Suppressor macrophage (primary cell): ENCODE data around the gene ZNF189.
"Not testable (repeated sequence)": the region's sequence is repeated elsewhere in the genome, so short reads cannot be mapped to it uniquely, and the experiment has no call there.

Experiments
- DNase-seq, 4 experiments: peaks; one replicate each; pipeline ENCODE4 v3.0.0-alpha.2; 2020 to 2022

Gene ZNF189

DNA sequence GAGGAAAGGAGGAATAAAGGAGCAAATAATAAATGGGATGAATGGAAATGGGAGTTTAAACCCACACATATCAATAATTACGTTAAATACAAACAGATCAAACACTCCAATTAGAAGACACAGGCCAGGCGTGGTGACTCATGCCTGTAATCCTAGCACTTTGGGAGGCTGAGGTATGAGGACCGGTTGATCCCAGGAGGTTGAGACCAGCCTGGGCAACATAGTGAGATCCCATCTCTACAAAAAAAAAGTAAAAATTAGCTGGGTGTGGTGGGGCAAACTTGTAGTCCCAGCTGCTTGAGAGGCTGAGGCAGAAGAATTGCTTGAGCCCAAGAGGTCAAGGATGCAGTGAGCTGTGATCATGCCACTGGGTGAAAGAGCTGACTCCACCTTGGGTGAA, 17.5 kb upstream of the ZNF189 start:
- DNase-seq = no peak

DNA sequence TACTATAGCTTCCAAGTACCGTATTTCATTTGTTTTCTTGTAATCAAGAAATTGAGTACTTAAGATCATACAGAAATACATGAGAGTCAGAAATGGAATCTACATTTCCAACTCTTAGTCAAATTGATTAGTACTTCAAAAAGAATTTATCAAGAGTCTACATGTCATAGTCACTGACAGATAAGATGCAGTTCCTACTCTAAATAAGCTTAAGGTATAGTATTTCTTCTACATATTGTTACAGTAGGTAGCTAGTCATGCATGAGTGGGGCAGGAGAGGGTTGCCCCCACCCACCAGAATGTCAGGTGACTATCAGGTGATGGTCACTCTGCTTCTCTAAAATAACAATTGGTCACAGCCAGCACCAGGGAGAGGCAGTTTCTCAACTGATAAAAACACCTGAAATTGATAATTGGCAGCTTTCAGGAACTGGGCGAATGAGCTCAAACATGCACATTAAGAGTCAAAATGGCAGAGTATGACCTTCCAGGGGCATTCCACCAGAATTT, 16.8 kb upstream of the ZNF189 start:
- DNase-seq = no peak

DNA sequence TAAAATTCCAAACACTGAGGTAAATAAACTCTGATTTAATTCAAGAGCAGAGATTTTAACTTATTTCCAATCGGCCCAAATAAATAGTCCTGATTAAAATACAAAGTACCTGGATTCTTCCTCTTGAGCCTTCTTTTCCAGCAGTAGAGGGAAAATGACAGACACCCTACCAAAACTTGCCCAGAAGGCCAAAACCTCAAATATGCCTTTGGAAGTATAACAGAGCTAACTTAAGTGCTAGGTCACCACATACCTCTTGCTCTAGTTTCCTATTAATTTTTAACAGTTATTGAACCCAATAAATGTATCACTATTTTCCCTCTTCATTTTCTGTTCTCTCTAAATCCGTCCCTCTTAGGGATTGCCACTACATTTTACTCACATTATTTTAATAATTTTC, 15.3 kb upstream of the ZNF189 start:
- no peak for DNase-seq

DNA sequence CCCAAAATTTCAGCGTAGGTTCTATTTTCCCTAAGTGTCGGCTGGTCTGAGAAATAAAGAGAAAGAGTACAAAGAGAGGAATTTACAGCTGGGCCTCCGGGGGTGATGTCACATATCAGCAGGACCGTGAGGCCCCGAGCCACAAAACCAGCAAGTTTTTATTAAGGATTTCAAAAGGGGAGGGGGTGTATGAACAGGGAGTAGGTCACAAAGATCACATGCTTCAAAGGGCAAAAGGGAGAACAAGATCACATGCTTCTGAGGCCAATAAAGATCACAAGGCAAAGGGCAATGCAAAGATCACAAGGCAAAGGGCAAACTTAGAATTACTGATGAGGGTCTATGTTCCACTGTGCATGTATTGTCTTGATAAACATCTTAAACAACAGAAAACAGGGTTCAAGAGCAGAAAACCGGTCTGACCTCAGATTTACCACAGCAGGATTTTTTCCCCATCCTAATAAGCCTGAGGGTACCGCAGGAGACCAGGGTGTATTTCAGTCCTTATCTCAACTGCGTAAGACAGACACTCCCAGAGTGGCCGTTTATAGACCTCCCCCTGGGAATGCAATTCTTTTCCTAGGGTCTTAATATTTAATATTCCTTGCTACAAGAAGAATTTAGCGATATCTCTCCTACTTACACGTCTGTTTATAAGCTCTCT, 13.6 kb upstream of the ZNF189 start, which contains the start of gene BAAT:
Gene BAAT (minus strand): TSS at position 134 of the 664 bp plus-strand sequence. CDS start 13,602 bp downstream, outside the sequence.
- not testable (repeated sequence) for DNase-seq

DNA sequence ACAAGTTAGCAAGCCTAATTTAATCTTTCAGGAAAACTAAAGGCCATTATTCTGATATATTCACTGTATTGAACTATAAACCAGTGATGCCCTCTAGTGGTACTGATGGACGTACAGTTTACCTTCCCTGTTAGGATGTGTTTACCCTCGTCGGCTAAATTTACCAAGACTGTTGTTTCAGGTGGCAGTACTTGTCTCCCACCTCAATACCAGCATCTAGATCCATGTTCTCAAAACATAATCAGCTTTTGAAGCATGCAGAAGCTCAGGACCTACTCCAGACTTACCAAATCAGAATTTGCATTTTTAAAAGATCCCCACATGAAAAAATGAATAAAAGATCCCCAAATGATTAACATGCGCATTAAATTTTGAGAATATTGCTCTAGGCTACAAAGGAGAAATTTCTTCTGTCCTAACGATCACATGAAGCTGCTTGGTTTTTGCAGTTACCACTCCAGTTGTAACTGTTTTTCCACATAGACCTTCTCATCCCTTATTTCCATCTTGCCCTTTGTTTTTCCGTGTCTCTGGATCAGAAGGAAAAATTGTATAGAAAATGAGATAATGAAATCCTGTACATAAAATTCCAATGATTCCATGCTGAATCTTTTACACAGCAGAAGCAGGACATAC, 10.7 kb upstream of the ZNF189 start:
- DNase-seq = peak; percentile 8 to 44 (median 20)

DNA sequence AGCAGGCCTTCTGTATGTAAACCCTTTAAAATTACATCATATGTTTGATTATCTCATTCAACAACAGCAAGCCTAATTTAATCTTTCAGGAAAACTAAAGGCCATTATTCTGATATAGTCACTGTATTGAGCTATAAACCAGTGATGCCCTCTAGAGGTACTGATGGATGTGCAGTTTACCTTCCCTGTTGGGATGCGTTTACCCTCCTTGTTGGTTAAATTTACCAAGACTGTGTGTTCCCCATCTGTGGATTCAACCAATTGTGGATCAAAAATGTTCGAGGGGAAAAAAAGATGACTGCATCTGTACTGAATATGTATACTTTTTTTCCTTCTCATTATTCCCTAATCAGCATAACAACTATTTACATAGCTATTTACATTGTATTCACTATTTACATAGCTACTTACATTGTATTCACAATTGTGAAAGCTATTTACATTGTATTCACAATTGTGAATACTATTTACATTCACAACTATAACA, 10.1 kb upstream of the ZNF189 start:
- no peak for DNase-seq

DNA sequence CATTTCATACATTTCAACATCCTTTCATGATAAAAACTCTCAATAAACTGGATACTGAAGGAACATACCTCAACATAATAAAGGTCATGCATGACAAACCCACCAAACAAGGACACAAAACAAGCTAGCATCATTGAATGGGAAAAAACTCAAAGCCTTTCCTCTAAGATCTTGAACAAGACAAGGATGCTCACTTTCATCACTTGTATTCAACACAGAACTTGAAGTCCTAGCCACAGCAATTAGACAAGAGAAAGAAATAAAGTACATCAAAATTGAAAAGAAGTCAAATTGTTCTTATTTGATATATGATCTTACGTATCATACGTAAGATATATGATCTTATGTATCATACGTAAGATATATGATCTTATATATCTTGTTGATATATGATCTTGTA, 5.5 kb upstream of the ZNF189 start:
- no peak for DNase-seq

DNA sequence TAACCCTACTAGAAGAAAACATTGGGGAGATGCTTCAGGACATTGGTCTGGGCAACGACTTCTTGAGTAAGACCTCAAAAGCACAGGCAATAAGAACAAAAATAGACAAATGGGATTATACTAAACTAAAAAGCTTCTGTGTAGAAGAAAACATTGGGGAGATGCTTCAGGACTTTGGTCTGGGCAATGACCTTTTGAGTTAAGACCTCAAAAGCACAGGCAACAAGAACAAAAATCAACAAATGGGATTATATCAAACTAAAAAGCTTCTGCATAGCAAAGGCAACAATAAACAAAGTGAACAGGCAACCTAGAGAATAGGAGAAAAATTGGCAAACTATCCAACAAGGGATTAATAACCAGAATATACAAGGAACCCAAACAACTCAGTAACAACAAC, 4.0 kb upstream of the ZNF189 start:
- no peak for DNase-seq

DNA sequence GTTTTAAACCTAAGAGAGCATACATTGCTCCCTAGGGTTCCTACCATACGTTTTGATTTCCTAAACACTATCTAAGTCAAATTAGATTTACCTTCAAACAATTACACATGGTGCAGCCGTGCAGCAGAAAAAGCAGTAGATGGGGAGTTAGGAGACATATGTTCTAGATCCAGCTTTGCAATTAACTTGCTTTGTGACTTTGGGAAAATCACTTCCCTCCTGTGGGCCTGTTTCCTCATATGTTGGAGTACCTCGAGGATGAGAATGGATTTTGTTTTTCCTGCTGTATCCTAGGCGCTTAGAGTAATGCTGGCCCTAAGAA, 944 bp upstream of the ZNF189 start:
- DNase-seq = peak; percentile 11 to 29 (median 22)

DNA sequence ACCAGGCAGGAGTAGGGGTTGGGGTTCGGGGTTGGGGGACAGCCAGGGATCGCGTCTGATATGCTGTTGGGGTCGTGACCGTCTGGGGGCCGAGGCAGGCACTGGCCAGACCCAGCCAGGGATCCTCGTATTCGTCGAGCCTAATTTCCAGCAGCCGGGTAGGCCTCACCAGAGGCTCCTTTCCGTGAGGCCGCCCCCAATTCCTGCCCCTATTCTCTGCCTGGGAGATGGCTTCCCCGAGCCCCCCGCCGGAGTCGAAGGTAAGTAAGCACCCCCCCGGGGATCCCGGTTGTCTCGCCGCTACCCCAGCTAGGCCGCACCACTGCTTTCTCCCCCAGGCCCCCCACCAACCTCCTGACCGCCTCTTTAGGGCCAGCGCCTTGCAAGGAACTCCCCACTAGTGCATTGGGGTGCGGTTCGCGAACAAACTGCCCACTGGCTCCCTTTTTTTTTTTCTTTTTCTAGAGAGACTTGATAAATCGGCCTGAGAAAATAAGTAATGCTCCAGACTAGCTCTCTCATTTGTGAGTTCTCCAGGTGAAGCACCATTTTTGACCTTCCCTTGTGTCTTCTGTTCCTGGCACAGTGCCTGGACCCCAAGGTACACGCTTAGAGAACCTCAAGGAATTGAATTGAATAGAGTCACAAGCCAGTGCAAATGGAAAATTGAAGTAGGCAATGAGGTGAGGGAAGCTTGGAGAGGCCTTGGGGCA, 435 bp downstream of the ZNF189 start:
- DNase-seq = peak in 1 of 4 experiments; percentile 10

DNA sequence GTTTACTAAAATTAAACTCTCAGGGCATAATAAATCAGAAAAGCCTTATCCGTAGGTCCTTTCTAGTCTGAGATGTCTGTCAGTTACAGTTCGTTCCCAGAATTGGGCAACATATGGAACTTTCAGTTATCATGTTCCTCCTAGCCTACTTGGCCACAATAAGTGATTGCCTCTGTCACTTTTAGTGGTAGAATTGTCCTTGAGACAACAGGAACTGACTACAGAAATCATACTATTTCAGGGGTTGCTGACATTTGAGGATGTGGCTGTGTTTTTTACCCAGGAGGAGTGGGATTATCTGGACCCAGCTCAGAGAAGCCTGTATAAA, 956 bp downstream of the ZNF189 start:
- DNase-seq = peak; percentile 22 to 63 (median 51)

DNA sequence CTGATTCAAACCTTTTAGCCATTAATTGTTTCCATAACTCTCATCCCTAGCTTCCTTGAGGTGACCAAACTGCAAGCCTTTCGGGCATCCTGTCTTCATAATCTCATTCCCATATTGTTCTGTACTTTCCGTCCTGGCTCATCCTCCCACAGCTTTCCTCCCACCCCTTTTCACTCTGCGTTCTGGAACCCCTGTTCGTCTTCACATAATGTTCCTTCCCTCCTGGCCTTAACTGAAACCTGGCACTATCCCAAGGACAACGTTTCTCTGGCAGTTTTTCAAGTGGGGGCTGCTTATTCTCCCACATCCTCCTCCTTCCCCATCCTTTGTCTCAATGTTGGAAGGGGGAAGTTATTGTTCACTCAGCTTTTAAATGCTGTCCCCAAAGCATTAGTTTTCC, 1.5 kb downstream of the ZNF189 start:
- peak in 3 of 4 experiments; percentile 6 to 19 (median 13) for DNase-seq

DNA sequence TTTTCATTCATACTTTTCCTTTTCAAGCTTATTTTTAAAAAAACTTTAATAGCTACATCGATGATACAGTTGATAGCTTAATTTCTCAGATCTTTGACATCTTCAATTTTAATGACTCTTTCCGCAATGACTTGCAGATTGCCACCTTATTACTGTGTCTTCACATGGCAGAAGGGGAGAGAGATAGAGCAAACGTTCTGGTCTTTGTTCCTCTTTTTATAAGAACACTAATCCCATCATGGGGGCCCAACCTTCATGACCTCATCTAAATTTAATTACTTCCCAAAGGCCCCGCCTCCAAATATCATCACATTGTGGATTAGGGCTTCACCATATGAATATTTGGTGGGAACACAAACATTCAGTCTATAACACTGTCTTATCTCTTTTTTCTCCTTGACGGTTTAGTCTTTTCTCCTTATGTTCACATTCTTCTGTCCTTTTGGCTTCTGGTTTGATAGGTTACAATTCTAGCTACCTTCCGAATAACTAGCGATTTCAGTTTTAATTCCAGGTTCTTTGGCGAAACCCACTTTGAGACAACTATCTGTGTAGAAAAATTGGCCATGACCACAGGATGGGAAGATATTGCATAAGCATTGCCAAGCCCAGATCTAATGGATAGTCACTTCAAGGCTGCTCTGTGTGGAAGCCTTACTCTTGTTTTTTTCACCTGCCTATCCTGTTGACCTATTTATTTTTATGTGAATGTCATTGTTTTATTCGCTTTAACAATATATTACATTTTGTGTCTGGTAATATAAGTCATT, 5.0 kb downstream of the ZNF189 start:
- DNase-seq = no peak

DNA sequence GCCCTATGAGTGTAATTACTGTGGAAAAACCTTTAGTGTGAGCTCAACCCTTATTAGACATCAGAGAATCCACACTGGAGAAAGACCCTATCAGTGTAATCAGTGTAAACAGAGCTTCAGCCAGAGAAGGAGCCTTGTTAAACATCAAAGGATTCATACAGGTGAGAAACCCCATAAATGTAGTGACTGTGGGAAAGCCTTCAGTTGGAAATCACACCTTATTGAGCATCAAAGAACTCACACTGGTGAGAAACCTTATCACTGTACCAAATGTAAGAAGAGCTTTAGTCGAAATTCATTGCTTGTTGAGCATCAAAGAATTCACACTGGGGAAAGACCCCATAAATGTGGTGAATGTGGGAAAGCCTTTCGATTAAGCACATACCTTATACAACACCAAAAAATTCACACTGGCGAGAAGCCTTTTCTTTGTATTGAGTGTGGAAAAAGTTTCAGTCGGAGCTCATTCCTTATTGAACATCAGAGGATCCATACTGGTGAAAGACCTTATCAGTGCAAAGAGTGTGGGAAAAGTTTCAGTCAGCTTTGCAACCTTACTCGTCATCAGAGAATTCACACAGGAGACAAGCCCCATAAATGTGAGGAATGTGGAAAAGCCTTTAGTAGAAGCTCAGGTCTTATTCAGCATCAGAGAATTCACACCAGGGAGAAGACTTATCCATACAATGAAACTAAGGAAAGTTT, 9.9 kb downstream of the ZNF189 start:
- no peak for DNase-seq

DNA sequence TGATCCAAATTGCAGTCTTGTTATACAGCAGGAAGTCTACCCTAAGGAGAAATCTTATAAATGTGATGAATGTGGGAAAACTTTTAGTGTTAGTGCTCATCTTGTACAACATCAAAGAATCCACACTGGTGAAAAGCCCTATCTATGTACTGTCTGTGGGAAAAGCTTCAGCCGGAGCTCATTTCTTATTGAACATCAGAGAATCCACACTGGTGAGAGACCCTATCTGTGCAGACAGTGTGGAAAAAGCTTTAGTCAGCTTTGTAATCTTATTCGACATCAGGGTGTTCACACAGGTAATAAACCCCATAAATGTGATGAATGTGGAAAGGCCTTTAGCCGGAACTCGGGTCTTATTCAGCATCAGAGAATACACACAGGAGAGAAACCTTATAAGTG, 10.4 kb downstream of the ZNF189 start:
- peak in 1 of 4 experiments; percentile 16 for DNase-seq

DNA sequence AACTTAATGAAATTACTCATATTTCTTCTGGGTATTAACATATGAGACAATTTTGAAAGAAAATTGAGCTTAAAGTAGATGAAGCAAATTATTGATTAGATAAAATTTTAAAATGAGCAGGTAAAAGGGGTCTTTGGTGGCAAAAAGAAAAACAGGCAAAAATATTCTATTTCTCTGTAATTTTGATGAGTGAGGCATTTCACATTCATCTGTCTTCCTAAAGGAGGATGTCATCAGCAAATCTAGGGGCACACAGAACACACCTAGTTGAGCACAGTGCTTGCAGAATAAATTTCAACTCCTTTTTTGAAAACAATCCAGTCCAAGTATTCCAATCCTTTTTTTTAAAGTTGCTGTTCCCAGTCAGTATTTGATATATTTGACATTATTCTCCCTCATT, 16.2 kb downstream of the ZNF189 start:
- DNase-seq = no peak

DNA sequence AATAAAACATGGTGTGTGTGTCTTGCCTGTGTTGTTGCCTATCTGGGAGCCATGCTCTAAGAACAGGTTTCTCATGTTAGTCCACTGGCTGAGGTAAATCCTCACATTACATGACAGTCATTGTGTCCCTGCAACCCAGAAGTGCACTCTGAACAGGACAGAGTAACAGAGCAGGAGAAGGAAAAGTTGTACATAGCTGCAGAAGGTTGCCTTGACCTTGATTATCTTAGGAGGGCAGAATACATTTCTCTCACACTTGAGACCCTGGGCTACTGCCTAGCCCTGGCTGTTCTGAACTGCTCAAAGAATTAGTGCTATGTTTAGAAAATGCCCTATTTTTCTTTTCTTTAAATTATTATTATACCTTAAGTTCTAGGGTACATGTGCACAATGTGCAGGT, 16.9 kb downstream of the ZNF189 start:
- DNase-seq = no peak

DNA sequence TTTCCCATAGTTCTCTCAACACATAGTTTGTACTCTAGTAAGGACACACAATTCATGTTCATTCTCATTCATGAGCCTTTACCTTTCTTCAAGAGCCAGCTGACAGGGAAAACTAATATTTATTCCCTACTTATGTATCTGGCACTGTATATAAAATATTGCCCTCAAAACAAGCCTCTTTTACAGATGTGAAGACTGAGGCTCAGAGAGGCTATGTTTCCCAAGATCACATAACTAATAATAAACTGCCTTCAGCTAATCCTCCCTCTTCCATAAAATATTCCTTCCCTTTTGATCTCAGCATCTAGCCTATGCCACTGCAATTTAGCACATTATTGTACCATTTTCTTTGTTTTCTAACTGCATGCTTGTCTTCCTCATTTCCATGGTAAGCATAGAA, 18.7 kb downstream of the ZNF189 start:
- DNase-seq = no peak

DNA sequence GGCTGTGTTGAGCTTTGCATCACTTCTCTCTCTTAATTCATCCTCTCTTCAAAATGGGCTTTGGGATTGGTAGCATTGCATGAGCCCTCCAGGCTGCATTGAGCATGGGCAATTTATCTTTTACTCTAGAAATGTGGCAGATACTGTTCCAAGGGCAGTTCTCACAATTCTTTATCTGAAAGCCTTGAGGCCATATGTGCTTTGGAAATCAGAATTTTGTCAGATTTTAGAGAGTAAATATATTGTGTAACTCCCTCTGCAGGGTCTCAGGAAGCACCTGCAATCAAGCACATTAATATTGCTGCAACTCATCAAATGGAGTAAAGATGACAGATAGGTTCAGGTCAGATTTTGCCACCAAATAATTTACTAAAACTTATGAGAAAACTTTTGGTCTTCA, 19.3 kb downstream of the ZNF189 start:
- DNase-seq = no peak

DNA sequence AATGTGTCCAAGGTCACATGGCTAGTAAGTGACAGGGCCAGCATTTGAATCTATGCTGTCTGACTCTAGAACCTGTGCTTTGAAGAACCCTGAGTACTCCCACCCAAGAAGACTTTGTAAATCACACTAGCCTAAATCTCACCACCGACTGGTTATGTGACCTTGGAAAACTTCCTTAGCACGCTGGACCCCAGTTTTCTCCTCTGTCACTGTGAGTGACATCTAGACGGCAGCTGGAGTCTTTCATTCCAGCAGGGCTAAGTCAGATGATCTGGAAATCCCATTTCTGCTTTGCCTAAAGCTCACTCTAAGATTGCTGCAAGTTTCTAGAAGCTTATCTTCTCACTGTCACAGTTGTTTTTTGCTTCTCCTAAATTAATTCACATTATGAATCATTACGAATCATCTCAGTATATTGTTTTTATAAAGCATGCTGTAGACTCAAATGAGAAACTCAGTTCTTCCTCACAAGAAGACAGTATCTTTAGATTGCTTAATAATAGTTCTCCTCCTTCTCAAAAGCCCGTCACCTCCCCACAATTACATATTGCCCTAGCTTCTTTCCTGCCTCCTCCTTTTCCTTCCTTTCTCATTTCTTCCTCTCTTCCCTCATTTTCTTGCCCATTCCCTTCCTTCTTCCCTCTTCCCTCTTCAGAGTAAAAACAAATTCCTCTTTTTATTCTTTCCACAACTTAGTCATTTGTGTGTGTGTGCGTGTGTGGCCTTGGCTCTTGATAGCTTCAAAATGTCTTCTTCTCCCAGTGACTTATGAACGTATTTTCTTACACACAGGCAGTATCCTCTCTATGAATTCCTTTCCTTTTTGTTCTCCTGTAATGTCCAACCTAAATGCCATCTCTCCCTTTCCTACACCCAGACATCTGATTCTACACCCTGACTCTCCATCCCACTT, 20.1 kb downstream of the ZNF189 start:
- no peak for DNase-seq

DNA sequence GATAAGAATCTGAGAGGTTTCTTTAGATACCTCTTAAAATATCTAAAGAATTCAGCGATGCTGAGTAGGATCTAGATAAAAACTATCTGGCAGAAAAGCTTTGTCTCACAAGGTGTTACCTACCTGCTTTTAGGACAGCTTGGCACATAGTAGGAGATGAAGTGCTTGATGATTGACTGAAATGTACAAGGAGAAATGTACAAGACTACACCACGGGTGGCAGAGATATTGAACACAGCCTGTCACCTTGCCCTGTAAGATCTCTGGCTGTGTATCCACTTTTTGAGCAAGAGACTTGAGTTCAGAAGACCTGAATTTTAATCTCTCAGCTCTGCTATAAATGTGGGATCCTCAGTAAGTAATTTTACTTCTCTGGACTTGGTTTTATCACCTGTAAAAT, 21.2 kb downstream of the ZNF189 start:
- DNase-seq = no peak
